NT2/D1 (cell line): ENCODE data around the gene TLNRD1.

Source experiments
- YY1 ChIP-seq: IDR thresholded peaks from 2 replicates; pipeline ENCODE4 v1.6.1; 2011; ENCODE audit not compliant: insufficient read length, insufficient read depth
- ZNF274 ChIP-seq: IDR thresholded peaks from 2 replicates; pipeline ENCODE4 v1.6.1; 2011; ENCODE audit warnings: mild to moderate bottlenecking, low read depth, low read length

- TF ChIP-seq YY1 = no peak
- no peak for TF ChIP-seq ZNF274
These were observed 21.9 kb upstream of the TLNRD1 start for GRCh38 chr15:80978685-80979329.
